Measurements from ENCODE around the gene RAD51B. TPM values are rescaled to one million over a fixed set of nuclear protein-coding genes. Genes with fewer than 3 reads are reported as not detected.
"Not testable (repeated sequence)": the region's sequence is repeated elsewhere in the genome, so short reads cannot be mapped to it uniquely, and the experiment has no call there.

RAD51B gene
- polyA plus RNA-seq, 1 experiment = 6.6 TPM

GRCh38 chr14:68301219-68301618, 481.6 kb downstream of the RAD51B start:
- H3K4me3 ChIP-seq (ENCODE audit: low read depth, low read length) = no peak overlapping the region
- no peak overlapping the region for H3K27ac ChIP-seq (ENCODE audit: low read depth, low read length)
- no peaks in the 10 kb centered on the region for H3K27me3 ChIP-seq (ENCODE audit: control insufficient read depth, insufficient read depth, low read length)
- POLR2A ChIA-PET = interaction anchor here (0.7 kb wide), 1 partner anchor 106 kb away, joined by 9 read pairs; no protein-coding TSS in a partner anchor
- peaks cover 5% of the 10 kb centered on the region for H3K9me3 ChIP-seq (ENCODE audit: control insufficient read depth, insufficient read depth, low read length)
- CTCF ChIA-PET = no interaction called here
- no peak for TF ChIP-seq CTCF (IDR thresholded peaks at IDR 0.05; ENCODE audit: low read depth, low read length)
- no peak for DNase-seq (ENCODE audit: low read depth, low spot score)

- H3K9me3 ChIP-seq (ENCODE audit: control insufficient read depth, insufficient read depth, low read length); H3K27ac ChIP-seq (ENCODE audit: low read depth, low read length); POLR2A ChIA-PET; H3K4me3 ChIP-seq (ENCODE audit: low read depth, low read length); H3K27me3 ChIP-seq (ENCODE audit: control insufficient read depth, insufficient read depth, low read length); CTCF ChIA-PET; DNase-seq (ENCODE audit: low read depth, low spot score): not testable (repeated sequence)
Measured at GRCh38 chr14:68302938-68303337, 483.4 kb downstream of the RAD51B start.

GRCh38 chr14:68305738-68306137, 486.2 kb downstream of the RAD51B start:
- no peak for DNase-seq (ENCODE audit: low read depth, low spot score)
- CTCF ChIA-PET = no interaction called here
- Histone ChIP-seq H3K27ac (ENCODE audit: low read depth, low read length) (no peak overlapping the region), H3K27me3 (ENCODE audit: control insufficient read depth, insufficient read depth, low read length) (no peaks in the 10 kb centered on the region), H3K9me3 (ENCODE audit: control insufficient read depth, insufficient read depth, low read length) (peaks cover 5% of the 10 kb centered on the region), H3K4me3 (ENCODE audit: low read depth, low read length) (no peak overlapping the region)
- POLR2A ChIA-PET = no interaction called here
- TF ChIP-seq CTCF (IDR thresholded peaks at IDR 0.05; ENCODE audit: low read depth, low read length) = no peak

- no peak overlapping the region for H3K4me3 ChIP-seq (ENCODE audit: low read depth, low read length)
- ChIA-PET POLR2A (no interaction called here), CTCF (no interaction called here)
- no peak for DNase-seq (ENCODE audit: low read depth, low spot score)
- H3K9me3 ChIP-seq (ENCODE audit: control insufficient read depth, insufficient read depth, low read length) = peaks cover 5% of the 10 kb centered on the region
- no peak overlapping the region for H3K27ac ChIP-seq (ENCODE audit: low read depth, low read length)
- H3K27me3 ChIP-seq (ENCODE audit: control insufficient read depth, insufficient read depth, low read length) = no peaks in the 10 kb centered on the region
- no peak for TF ChIP-seq CTCF (IDR thresholded peaks at IDR 0.05; ENCODE audit: low read depth, low read length)
Measured at GRCh38 chr14:68306265-68306933, 486.8 kb downstream of the RAD51B start.

GRCh38 chr14:68306934-68307789, 487.6 kb downstream of the RAD51B start:
- peaks cover 3% of the 10 kb centered on the region for H3K9me3 ChIP-seq (ENCODE audit: control insufficient read depth, insufficient read depth, low read length)
- ChIA-PET CTCF (no interaction called here), POLR2A (interaction anchor here (0.8 kb wide), 1 partner anchor 43 kb away, joined by 3 read pairs; no protein-coding TSS in a partner anchor)
- no peak for TF ChIP-seq CTCF (IDR thresholded peaks at IDR 0.05; ENCODE audit: low read depth, low read length)
- no peaks in the 10 kb centered on the region for H3K27me3 ChIP-seq (ENCODE audit: control insufficient read depth, insufficient read depth, low read length)
- H3K27ac ChIP-seq (ENCODE audit: low read depth, low read length) = no peak overlapping the region
- H3K4me3 ChIP-seq (ENCODE audit: low read depth, low read length) = no peak overlapping the region
- DNase-seq (ENCODE audit: low read depth, low spot score) = no peak

Measured in AG04450 (cell line).